Measurements from ENCODE around the gene NKAIN2.

GRCh38 chr6:124613031-124613430 is 809.4 kb downstream of the NKAIN2 start:
- TF ChIP-seq CTCF (conservative IDR thresholded peaks at IDR 0.05; ENCODE audit: low read depth, low read length): no peak
- TF ChIP-seq EZH2 (IDR thresholded peaks at IDR 0.05; ENCODE audit: borderline replicate concordance, low read depth, low read length, poor library complexity, severe bottlenecking): no peak
